ENCODE data around the gene UST.

The UST gene

GRCh38 chr6:149015535-149016525 lies 269.0 kb downstream of the UST start:
- H3K27ac ChIP-seq = no peak overlapping the region
- no peak for TF ChIP-seq ZFX (IDR thresholded peaks at IDR 0.05)
- no peak for TF ChIP-seq CTCF (conservative IDR thresholded peaks at IDR 0.05)

- H3K27ac ChIP-seq = no peak overlapping the region
- TF ChIP-seq ZFX (IDR thresholded peaks at IDR 0.05) = no peak
Measured at GRCh38 chr6:149016716-149017115, 269.9 kb downstream of the UST start.

GRCh38 chr6:149020319-149020718 lies 273.5 kb downstream of the UST start:
- TF ChIP-seq ZFX (IDR thresholded peaks at IDR 0.05) (no peak), CTCF (conservative IDR thresholded peaks at IDR 0.05) (no peak)
- no peak overlapping the region for H3K27ac ChIP-seq

- no peak for TF ChIP-seq CTCF (conservative IDR thresholded peaks at IDR 0.05)
- TF ChIP-seq ZFX (IDR thresholded peaks at IDR 0.05) = no peak
- no peak overlapping the region for H3K27ac ChIP-seq
Measured at GRCh38 chr6:149024361-149024760, 277.5 kb downstream of the UST start.

GRCh38 chr6:149025061-149025460 lies 278.2 kb downstream of the UST start:
- TF ChIP-seq CTCF (conservative IDR thresholded peaks at IDR 0.05) = no peak
- TF ChIP-seq ZFX (IDR thresholded peaks at IDR 0.05) = no peak
- no peak overlapping the region for H3K27ac ChIP-seq

- TF ChIP-seq CTCF (conservative IDR thresholded peaks at IDR 0.05) (peak; percentile 66), ZFX (IDR thresholded peaks at IDR 0.05) (no peak)
- H3K27ac ChIP-seq = no peak overlapping the region
Measured at GRCh38 chr6:149026530-149026942, 279.7 kb downstream of the UST start.

- TF ChIP-seq ZFX (IDR thresholded peaks at IDR 0.05) = no peak
- TF ChIP-seq CTCF (conservative IDR thresholded peaks at IDR 0.05) = no peak
- no peak overlapping the region for H3K27ac ChIP-seq
Measured at GRCh38 chr6:149027484-149027883, 280.7 kb downstream of the UST start.

Measured in C4-2B (cell line).